Pancreas (tissue), 10 donors: ENCODE data around the gene ZNF69. TPM values are rescaled to one million over a fixed set of nuclear protein-coding genes. Genes with fewer than 3 reads are reported as not detected.
A peak's percentile ranks its signal among the peaks of the same experiment; 100 is the strongest.
"Not testable (repeated sequence)": the region's sequence is repeated elsewhere in the genome, so short reads cannot be mapped to it uniquely, and the experiment has no call there.

Source experiments
- ATAC-seq, 4 donors: fragments of 200-7000 bp; cut with Tn5 transposase; one replicate each; pipeline versions ENCODE4 v1.8.0 to v1.9.1; 2020; ENCODE audit warnings: mild to moderate bottlenecking in 4 of 4, moderate library complexity in 4 of 4
- DNase-seq, 6 donors: peaks; one replicate each; pipeline ENCODE4 v3.0.0-alpha.2; 2020
- FAIRE-seq: peaks from 2 replicates; lab custom pipeline; 2012; peaks lifted over from hg19 to GRCh38; lab: Jason Lieb, UNC
- H3K27ac ChIP-seq, 4 donors: fragments of 200-600 bp; sonication (generic); 1 replicate in 3 of 4; 2 replicates in 1 of 4; pipeline versions ENCODE4 v1.5.0 to v1.8.0; 2020
- H3K27me3 ChIP-seq, 4 donors: fragments of 200-600 bp; one replicate each; pipeline ENCODE4 v1.8.0; 2021
- H3K36me3 ChIP-seq, 3 donors: fragments of 200-600 bp; sonication (generic) in 1 of 3; one replicate each; pipeline versions ENCODE4 v1.5.0 to v1.8.0; 2020 to 2021
- H3K4me1 ChIP-seq, 3 donors: fragments of 200-600 bp; one replicate each; pipeline ENCODE4 v1.8.0; 2021
- H3K4me3 ChIP-seq, 4 donors: fragments of 200-600 bp; sonication (generic) in 2 of 4; one replicate each; pipeline versions ENCODE4 v1.5.0 to v1.8.0; 2020 to 2021
- H3K9me3 ChIP-seq, 4 donors: fragments of 200-600 bp; one replicate each; pipeline ENCODE4 v1.8.0; 2021
- WGBS, 2 donors: extraction: QIAGEN DNeasy Blood & Tissue Kit; methylation state at CpG; one replicate each; pipeline ENCODE4 v1.1.7; 2013; 5-methylcytosine and 5-hydroxymethylcytosine counted together
- intact Hi-C, 3 donors: fragments of 100-400 bp; cut with DNase I; formaldehyde crosslinking; loops; one replicate each; pipeline versions ENCODE4 v1.11.1 to v1.14.2; 2022
- polyA plus RNA-seq, 2 donors: library from polyadenylated mRNA; stranded (reverse); fragments of 200-250 nt; gene quantifications; one replicate each; pipeline ENCODE4 v1.2.3, GENCODE V29; 2013
- total RNA-seq, 6 donors: library from RNA; stranded (reverse); fragmentation: NEBNext Ultra II Directional in 4 of 6; extraction: Animal tissue kit (Norgen Biotek cat#: 25700) in 4 of 6; gene quantifications; one replicate each; pipeline versions ENCODE4 v1.2.1 to v1.2.4, GENCODE V29; 2021 to 2023
- TF ChIP-seq, protein P1 (sequence below), 4 donors: fragments of 200-600 bp; sonication (generic) in 3 of 4; IDR thresholded peaks; one replicate each; pipeline versions ENCODE4 v1.5.0 to v1.8.0; 2021; ENCODE audit warnings: antibody characterized with exemption in 4 of 4
- donor health status: healthy with polysubstance abuse.
- donor health status: DM: no; HTN: no; CAD: no; lungs with moderate emphysema.
- donor health status: DM: no; HTN: no; CAD: no.
- donor health status: control.
- donor health status: control.
- donor health status: Bipolar disorder and iron deficiency.
- donor health status: DM: yes; HTN: yes; CAD: no.
- donor health status: DM: no; HTN: no; CAD: no.
- donor health status: DM: no; HTN: no; CAD: no.
- donor health status: DM: yes; HTN: yes; CAD: no.

The ZNF69 gene
- total and polyA plus RNA-seq, 8 donors = 4.4 to 13.8 (median 7.0) TPM

DNA sequence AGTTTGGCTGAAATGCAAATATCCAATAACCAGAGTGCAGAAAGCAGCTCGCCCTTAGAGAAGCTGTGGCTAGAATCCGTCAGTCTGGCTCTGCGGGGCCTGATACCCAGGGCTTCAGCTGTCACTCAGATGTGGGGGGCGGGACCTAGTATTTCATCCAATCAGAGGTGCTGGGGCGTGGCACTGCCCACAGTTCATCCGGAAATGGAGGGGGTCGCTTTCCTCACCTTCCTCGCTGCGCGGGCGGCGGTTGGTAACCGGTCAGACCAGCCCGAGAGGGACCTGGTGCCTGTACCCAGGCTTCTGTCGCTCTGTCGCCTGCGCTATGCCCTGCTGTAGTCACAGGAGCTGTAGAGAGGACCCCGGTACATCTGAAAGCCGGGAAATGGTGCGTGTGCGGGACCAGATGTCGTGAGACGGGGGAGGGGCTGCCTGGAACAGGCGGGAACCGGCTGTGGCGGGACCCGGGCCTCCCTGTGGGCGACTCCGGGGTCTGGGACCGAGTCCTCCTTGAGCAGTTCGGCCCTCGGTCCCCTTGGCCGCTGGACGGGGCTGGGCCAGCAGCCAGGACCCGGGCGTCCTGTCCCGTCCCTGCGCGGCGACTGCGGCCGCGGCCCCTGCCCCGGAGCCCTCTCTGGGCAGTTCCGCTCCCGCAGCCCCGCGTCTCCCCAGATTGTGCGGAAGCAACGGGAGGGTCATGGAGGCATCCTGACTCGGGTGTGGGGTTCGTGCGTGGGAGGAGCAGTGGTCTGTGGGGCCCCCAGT lies 37.5 kb downstream of the ZNF69 start, which contains the start of gene ZNF700:
TSS of gene ZNF700 (plus strand) at position 222 of the 765 bp plus-strand sequence. CDS start at position 326, 104 bp downstream.
- Histone ChIP-seq H3K4me3 (peak within 1 kb of the TSS; percentile 67 to 93 (median 76)), H3K27me3 (no peaks in the 10 kb centered on the region), H3K36me3 (no peaks in the 10 kb centered on the region), H3K9me3 (no peaks in the 10 kb centered on the region), H3K4me1 (peaks cover 6 to 22% (median 15%) of the 10 kb centered on the region in 3 donors), H3K27ac (peak within 1 kb of the TSS; percentile 88 to 98 (median 97))
- ATAC-seq (peak; percentile 92 to 98 (median 96)), FAIRE-seq (no peak), DNase-seq (peak; percentile 91 to 97 (median 96))
- 0% methylated on average over 53 of the region's 53 CpGs for WGBS, 2 donors
- TF ChIP-seq, protein P1, sequence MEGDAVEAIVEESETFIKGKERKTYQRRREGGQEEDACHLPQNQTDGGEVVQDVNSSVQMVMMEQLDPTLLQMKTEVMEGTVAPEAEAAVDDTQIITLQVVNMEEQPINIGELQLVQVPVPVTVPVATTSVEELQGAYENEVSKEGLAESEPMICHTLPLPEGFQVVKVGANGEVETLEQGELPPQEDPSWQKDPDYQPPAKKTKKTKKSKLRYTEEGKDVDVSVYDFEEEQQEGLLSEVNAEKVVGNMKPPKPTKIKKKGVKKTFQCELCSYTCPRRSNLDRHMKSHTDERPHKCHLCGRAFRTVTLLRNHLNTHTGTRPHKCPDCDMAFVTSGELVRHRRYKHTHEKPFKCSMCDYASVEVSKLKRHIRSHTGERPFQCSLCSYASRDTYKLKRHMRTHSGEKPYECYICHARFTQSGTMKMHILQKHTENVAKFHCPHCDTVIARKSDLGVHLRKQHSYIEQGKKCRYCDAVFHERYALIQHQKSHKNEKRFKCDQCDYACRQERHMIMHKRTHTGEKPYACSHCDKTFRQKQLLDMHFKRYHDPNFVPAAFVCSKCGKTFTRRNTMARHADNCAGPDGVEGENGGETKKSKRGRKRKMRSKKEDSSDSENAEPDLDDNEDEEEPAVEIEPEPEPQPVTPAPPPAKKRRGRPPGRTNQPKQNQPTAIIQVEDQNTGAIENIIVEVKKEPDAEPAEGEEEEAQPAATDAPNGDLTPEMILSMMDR (IDR thresholded peaks at IDR 0.05) = no peak
- intact Hi-C loops = loop anchor here in 1 of 3 donors (10.0 kb wide), 1 partner anchor 60 kb away; no protein-coding TSS in a partner anchor

DNA sequence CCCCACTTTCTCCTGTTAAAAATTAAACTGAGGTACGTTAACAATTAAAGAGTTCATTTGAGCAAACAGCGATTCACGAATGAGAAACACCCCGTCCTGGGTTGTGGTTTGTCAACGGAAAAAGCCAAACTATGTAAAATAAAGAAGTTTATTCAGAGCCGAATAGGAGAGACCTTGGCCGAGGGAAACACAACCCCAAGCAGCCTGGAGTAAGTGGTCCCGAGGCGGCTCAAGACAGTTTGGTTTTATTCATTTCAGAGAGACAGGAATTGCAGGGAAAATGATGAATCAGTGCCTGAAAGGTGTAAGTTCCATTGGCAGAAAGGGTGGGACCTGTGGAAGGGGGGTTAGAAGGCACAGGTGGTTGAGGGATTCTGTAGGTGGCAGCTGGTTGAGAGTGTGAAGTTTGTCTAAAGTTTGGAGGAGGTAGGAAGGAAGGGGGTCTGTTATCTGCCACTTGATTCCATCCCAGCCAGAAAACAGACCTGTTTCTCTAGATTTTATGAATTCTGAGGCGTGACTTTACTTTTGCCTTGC lies 38.1 kb downstream of the ZNF69 start:
- Histone ChIP-seq H3K4me3 (peak overlapping the region; percentile 67 to 93 (median 76)), H3K27ac (peak overlapping the region; percentile 88 to 98 (median 97)), H3K4me1 (peaks cover 6 to 22% (median 15%) of the 10 kb centered on the region in 3 donors)
- not testable (repeated sequence) for H3K9me3 ChIP-seq, H3K36me3 ChIP-seq, ATAC-seq, FAIRE-seq, DNase-seq, H3K27me3 ChIP-seq
- intact Hi-C loops = loop anchor here in 1 of 3 donors (10.0 kb wide), 1 partner anchor 59 kb away; no protein-coding TSS in a partner anchor
- 2% methylated on average over 10 of the region's 10 CpGs for WGBS, 2 donors

DNA sequence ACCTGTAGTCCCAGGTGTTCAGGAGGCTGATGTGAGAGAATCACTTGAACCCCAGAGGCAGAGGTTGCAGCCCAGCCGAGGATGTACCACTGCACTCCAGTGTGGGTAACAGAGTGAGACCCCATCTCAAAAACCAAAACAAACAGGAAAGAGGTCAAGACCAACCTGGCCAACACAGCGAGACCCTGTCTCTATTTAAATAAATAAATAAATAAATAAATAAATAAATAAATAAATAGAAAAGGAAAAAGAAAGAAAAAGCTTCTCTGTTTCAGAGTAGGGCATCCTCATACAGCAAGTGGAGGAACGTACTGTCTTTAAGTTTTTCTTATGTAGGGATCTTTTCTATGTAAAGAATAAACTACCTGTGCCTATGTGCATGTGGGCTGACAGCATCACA lies 39.6 kb downstream of the ZNF69 start:
- H3K9me3 ChIP-seq = no peaks in the 10 kb centered on the region
- ATAC-seq (no peak), FAIRE-seq (no peak), DNase-seq (no peak)
- TF ChIP-seq, protein P1 (IDR thresholded peaks at IDR 0.05) = no peak
- no peak overlapping the region for H3K4me3 ChIP-seq
- 94 to 95% methylated on average over 3 of the region's 3 CpGs for WGBS, 2 donors
- no peak overlapping the region for H3K27ac ChIP-seq
- intact Hi-C loops = loop anchor here in 1 of 3 donors (10.0 kb wide), 1 partner anchor 58 kb away; no protein-coding TSS in a partner anchor
- H3K27me3 ChIP-seq = no peaks in the 10 kb centered on the region
- peaks cover 6 to 17% (median 10%) of the 10 kb centered on the region in 3 donors for H3K4me1 ChIP-seq
- no peaks in the 10 kb centered on the region for H3K36me3 ChIP-seq

DNA sequence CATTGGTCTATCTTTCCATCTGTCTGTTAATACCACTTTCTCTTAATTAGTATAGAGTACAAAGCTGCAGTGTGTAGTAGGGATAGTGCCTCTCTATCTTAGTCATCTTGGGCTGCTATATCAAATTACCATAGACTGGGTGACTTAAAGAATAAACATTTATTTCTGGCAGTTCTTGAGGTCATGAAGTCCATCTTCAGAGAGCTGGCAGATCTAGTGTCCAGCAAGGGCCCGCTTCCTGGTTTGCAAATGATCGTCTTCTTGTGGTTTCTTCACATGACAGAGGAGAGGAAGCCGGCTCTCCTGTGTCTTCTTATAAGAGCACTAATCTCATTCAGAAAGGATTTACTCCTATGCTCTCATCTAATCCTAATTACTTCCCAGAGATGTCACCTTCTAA lies 43.5 kb downstream of the ZNF69 start:
- 91 to 92% methylated on average over 3 of the region's 3 CpGs for WGBS, 2 donors
- TF ChIP-seq, protein P1 (IDR thresholded peaks at IDR 0.05) = no peak
- peak in 1 of 4 donors; percentile 50 for ATAC-seq
- H3K9me3 ChIP-seq = no peaks in the 10 kb centered on the region
- H3K4me1 ChIP-seq = peaks cover 0 to 10% (median 6%) of the 10 kb centered on the region in 3 donors
- DNase-seq = no peak
- H3K27me3 ChIP-seq = no peaks in the 10 kb centered on the region
- no peak overlapping the region for H3K27ac ChIP-seq
- no peak overlapping the region for H3K4me3 ChIP-seq
- no peak for FAIRE-seq
- no peaks in the 10 kb centered on the region for H3K36me3 ChIP-seq
- intact Hi-C loops = no loop called here

DNA sequence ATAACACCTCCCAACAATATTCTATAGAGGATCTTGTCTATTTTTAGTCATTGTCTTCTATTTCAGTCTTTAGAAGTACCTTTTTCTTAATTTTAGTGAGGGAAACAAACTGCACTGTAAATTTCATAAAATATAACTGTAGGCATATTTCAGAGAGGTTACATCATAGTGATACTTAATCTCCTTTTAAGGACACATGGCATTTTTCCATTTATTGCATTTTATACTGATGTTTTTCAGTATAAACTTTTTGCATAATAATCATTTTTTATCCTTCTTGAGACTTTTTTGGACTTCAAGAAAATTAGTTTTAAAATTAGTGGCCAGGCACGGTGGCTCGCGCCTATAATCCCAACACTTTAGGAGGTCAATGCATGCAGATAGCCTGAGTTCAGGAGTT lies 43.9 kb downstream of the ZNF69 start:
- DNase-seq = no peak
- H3K36me3 ChIP-seq = no peaks in the 10 kb centered on the region
- H3K27ac ChIP-seq = no peak overlapping the region
- WGBS, 2 donors = 98 to 99% methylated on average over 3 of the region's 3 CpGs
- intact Hi-C loops = no loop called here
- TF ChIP-seq, protein P1 (IDR thresholded peaks at IDR 0.05) = no peak
- ATAC-seq = no peak
- no peaks in the 10 kb centered on the region for H3K27me3 ChIP-seq
- H3K9me3 ChIP-seq = no peaks in the 10 kb centered on the region
- H3K4me3 ChIP-seq = no peak overlapping the region
- H3K4me1 ChIP-seq = peaks cover 0 to 7% (median 4%) of the 10 kb centered on the region in 3 donors
- no peak for FAIRE-seq

DNA sequence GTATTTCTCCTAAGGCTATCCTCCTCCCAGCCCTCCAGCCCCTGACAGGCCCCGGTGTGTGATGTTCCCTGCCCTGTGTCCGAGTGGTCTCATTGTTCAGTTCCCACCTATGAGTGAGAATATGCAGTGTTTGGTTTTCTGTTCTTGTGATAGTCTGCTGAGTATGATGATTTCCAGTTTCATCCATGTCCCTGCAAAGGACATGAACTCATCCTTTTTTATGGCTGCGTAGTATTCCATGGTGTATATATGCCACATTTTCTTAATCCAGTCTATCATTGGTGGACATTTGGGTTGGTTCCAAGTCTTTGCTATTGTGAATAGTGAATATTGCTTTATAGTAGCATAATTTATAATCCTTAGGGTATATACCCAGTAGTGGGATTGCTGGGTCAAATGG lies 48.2 kb downstream of the ZNF69 start:
- intact Hi-C loops, FAIRE-seq, H3K9me3 ChIP-seq: not testable (repeated sequence)

DNA sequence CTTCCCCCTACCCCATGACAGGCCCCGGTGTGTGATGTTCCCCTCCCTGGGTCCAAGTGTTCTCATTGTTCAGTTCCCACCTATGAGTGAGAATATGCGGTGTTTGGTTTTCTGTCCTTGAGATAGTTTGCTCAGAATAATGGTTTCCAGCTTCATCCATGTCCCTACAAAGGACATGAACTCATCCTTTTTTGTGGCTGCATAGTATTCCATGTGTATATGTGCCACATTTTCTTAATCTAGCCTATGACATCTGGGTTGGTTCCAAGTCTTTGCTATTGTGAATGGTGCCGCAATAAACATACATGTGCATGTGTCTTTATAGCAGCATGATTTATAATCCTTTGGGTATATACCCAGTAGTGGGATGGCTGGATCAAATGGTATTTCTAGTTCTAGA lies 50.8 kb downstream of the ZNF69 start:
- H3K27me3 ChIP-seq, H3K9me3 ChIP-seq, FAIRE-seq, DNase-seq, ATAC-seq, H3K4me3 ChIP-seq, H3K4me1 ChIP-seq, intact Hi-C loops, H3K27ac ChIP-seq: not testable (repeated sequence)
- 99% methylated on average over 3 of the region's 3 CpGs for WGBS, 2 donors
- peaks cover 0 to 19% (median 0%) of the 10 kb centered on the region in 3 donors for H3K36me3 ChIP-seq

More for the DNA sequence above, 48.2 kb downstream of the ZNF69 start:
- not testable (repeated sequence) for H3K4me1 ChIP-seq, ATAC-seq, H3K4me3 ChIP-seq, H3K27me3 ChIP-seq, H3K27ac ChIP-seq, DNase-seq
- WGBS, 2 donors = 98 to 99% methylated on average over 3 of the region's 3 CpGs
- peaks cover 0 to 11% (median 0%) of the 10 kb centered on the region in 3 donors for H3K36me3 ChIP-seq
